ENCODE data around the gene USP7. TPM values are rescaled to one million over a fixed set of nuclear protein-coding genes. Genes with fewer than 3 reads are reported as not detected.

The USP7 gene
- polyA plus RNA-seq, 3 donors: 2.4 to 31.7 (median 4.1) TPM

GRCh38 chr16:8916541-8917225 lies 47.0 kb downstream of the USP7 start:
- TF ChIP-seq CTCF (IDR thresholded peaks at IDR 0.05): no peak
- no peaks in the 10 kb centered on the region for H3K4me1 Mint-ChIP-seq
- Histone ChIP-seq H3K27me3 (ENCODE audit: control insufficient read depth in 2 of 2, insufficient read depth in 2 of 2, low read length in 2 of 2) (no peaks in the 10 kb centered on the region), H3K36me3 (replicated peaks in 1 of 2; ENCODE audit: control insufficient read depth in 1 of 2, insufficient read depth in 2 of 2, low read length in 2 of 2) (peaks cover 86 to 99% of the 10 kb centered on the region in 2 donors), H3K79me2 (ENCODE audit: insufficient read depth, low read length) (peaks cover 35% of the 10 kb centered on the region), H2AFZ (ENCODE audit: insufficient read depth, low read depth, low read length, poor library complexity, severe bottlenecking) (no peak overlapping the region), H3K27ac (ENCODE audit: low read depth in 1 of 2, low read length in 2 of 2) (no peak overlapping the region), H3K4me3 (replicated peaks in 1 of 3; ENCODE audit: low read depth in 2 of 3, low read length in 3 of 3) (no peak overlapping the region), H3K9ac (ENCODE audit: insufficient read depth, low read length, poor library complexity, severe bottlenecking) (no peak overlapping the region), H3K4me2 (replicated peaks; ENCODE audit: extremely low read depth, low read length, poor library complexity, severe bottlenecking) (no peak overlapping the region), H3K4me1 (ENCODE audit: control insufficient read depth in 1 of 2, insufficient read depth in 2 of 2, low read length in 2 of 2) (no peaks in the 10 kb centered on the region), H3K9me3 (replicated peaks in 1 of 2; ENCODE audit: control insufficient read depth in 1 of 2, insufficient read depth in 1 of 2, low read length in 2 of 2) (no peaks in the 10 kb centered on the region), H4K20me1 (ENCODE audit: insufficient read depth, low read length) (peaks cover 97% of the 10 kb centered on the region)
- H3K36me3 Mint-ChIP-seq: peaks cover 93 to 99% of the 10 kb centered on the region in 2 donors
- DNase-seq: no peak
- intact Hi-C loops (cut with micrococcal nuclease): loop anchor here in 1 of 2 donors (10.0 kb wide), 1 partner anchor 88 kb away; no protein-coding TSS in a partner anchor
- H3K27me3 Mint-ChIP-seq (ENCODE audit: low read depth in 3 of 3): no peaks in the 10 kb centered on the region
- WGBS (ENCODE audit: insufficient coverage): no CpG with 5 or more reads among the region's 5 CpGs
- no peaks in the 10 kb centered on the region for H3K9me3 Mint-ChIP-seq
- H3K4me3 Mint-ChIP-seq: no peak overlapping the region
- H3K27ac Mint-ChIP-seq: no peak overlapping the region

DNA sequence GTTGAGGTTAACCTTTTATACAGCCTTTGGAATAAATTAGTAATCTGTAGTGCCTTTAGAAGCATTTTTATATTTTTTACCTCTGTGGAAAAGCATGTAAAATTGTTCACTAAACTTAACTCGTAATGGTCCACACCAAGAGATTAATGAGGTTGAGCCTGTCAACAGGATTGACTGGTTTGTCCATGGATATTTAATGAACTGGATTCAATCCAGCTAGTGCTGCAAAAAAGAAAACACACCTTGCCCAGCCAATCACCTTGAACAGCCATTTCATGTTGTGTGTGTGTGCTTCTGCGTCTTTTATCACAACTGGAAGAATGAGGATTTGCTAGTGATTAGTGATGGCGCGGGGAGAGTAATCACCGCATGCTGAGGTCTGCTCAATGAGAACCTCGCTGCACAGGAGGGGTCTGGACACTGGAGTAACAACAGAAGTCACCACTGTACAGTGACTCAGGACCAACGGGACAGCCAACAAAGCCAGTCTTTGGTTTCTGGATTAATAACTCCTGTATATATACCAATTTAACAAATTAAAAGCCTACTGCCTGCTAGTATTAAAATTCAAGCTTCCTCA lies 47.9 kb downstream of the USP7 start:
- no peaks in the 10 kb centered on the region for H3K9me3 Mint-ChIP-seq
- no peak for TF ChIP-seq CTCF (IDR thresholded peaks at IDR 0.05)
- no peaks in the 10 kb centered on the region for H3K27me3 Mint-ChIP-seq (ENCODE audit: low read depth in 3 of 3)
- Histone ChIP-seq H3K4me2 (replicated peaks; ENCODE audit: extremely low read depth, low read length, poor library complexity, severe bottlenecking) (no peak overlapping the region), H3K27me3 (ENCODE audit: control insufficient read depth in 2 of 2, insufficient read depth in 2 of 2, low read length in 2 of 2) (no peaks in the 10 kb centered on the region), H3K36me3 (replicated peaks in 1 of 2; ENCODE audit: control insufficient read depth in 1 of 2, insufficient read depth in 2 of 2, low read length in 2 of 2) (peaks cover 86 to 99% of the 10 kb centered on the region in 2 donors), H2AFZ (ENCODE audit: insufficient read depth, low read depth, low read length, poor library complexity, severe bottlenecking) (no peak overlapping the region), H3K27ac (ENCODE audit: low read depth in 1 of 2, low read length in 2 of 2) (no peak overlapping the region), H3K79me2 (ENCODE audit: insufficient read depth, low read length) (peaks cover 35% of the 10 kb centered on the region), H4K20me1 (ENCODE audit: insufficient read depth, low read length) (peaks cover 97% of the 10 kb centered on the region), H3K9ac (ENCODE audit: insufficient read depth, low read length, poor library complexity, severe bottlenecking) (no peak overlapping the region), H3K9me3 (replicated peaks in 1 of 2; ENCODE audit: control insufficient read depth in 1 of 2, insufficient read depth in 1 of 2, low read length in 2 of 2) (no peaks in the 10 kb centered on the region), H3K4me1 (ENCODE audit: control insufficient read depth in 1 of 2, insufficient read depth in 2 of 2, low read length in 2 of 2) (no peaks in the 10 kb centered on the region), H3K4me3 (replicated peaks in 1 of 3; ENCODE audit: low read depth in 2 of 3, low read length in 3 of 3) (no peak overlapping the region)
- peaks cover 93 to 99% of the 10 kb centered on the region in 2 donors for H3K36me3 Mint-ChIP-seq
- intact Hi-C loops (cut with micrococcal nuclease): loop anchor here in 1 of 2 donors (10.0 kb wide), 1 partner anchor 89 kb away; no protein-coding TSS in a partner anchor
- WGBS (ENCODE audit: insufficient coverage): no CpG with 5 or more reads among the region's 7 CpGs
- peak overlapping the region in 1 of 7 donors; percentile 74 for H3K27ac Mint-ChIP-seq
- DNase-seq: no peak
- no peaks in the 10 kb centered on the region for H3K4me1 Mint-ChIP-seq
- no peak overlapping the region for H3K4me3 Mint-ChIP-seq
